ENCODE results near the gene MTPN. TPM values are rescaled to one million over a fixed set of nuclear protein-coding genes. Genes with fewer than 3 reads are reported as not detected.

Gene MTPN
- total RNA-seq, 1 donor = 172 TPM

- no peak for DNase-seq (ENCODE audit: low read depth)
These were observed 36.8 kb downstream of the MTPN start for GRCh38 chr7:135940077-135941075.

GRCh38 chr7:135939261-135939812 lies 37.8 kb downstream of the MTPN start:
- DNase-seq (ENCODE audit: low read depth) = no peak

More at GRCh38 chr7:135940077-135941075, 36.8 kb downstream of the MTPN start:
- no peak for TF ChIP-seq CTCF (IDR thresholded peaks at IDR 0.05; ENCODE audit: insufficient read depth, low read length)
- no peak overlapping the region for H3K4me3 ChIP-seq (ENCODE audit: low read depth, low read length)

GRCh38 chr7:135938563-135938962 lies 38.6 kb downstream of the MTPN start:
- TF ChIP-seq CTCF (IDR thresholded peaks at IDR 0.05; ENCODE audit: insufficient read depth, low read length) = no peak
- DNase-seq (ENCODE audit: low read depth) = no peak
- no peak overlapping the region for H3K4me3 ChIP-seq (ENCODE audit: low read depth, low read length)

More at GRCh38 chr7:135939261-135939812, 37.8 kb downstream of the MTPN start:
- no peak overlapping the region for H3K4me3 ChIP-seq (ENCODE audit: low read depth, low read length)
- TF ChIP-seq CTCF (IDR thresholded peaks at IDR 0.05; ENCODE audit: insufficient read depth, low read length) = no peak

- no peak overlapping the region for H3K4me3 ChIP-seq (ENCODE audit: low read depth, low read length)
- no peak for DNase-seq (ENCODE audit: low read depth)
- TF ChIP-seq CTCF (IDR thresholded peaks at IDR 0.05; ENCODE audit: insufficient read depth, low read length) = no peak
These were observed 39.1 kb downstream of the MTPN start for GRCh38 chr7:135938086-135938485.

- H3K4me3 ChIP-seq (ENCODE audit: low read depth, low read length) = no peak overlapping the region
- no peak for TF ChIP-seq CTCF (IDR thresholded peaks at IDR 0.05; ENCODE audit: insufficient read depth, low read length)
- DNase-seq (ENCODE audit: low read depth) = no peak
These were observed 40.5 kb downstream of the MTPN start for GRCh38 chr7:135936497-135937217.

- no peak for TF ChIP-seq CTCF (IDR thresholded peaks at IDR 0.05; ENCODE audit: insufficient read depth, low read length)
- H3K4me3 ChIP-seq (ENCODE audit: low read depth, low read length) = no peak overlapping the region
- DNase-seq (ENCODE audit: low read depth) = no peak
These were observed 42.5 kb downstream of the MTPN start for GRCh38 chr7:135934651-135935050.
